ENCODE measurements around the gene TP53TG3E. TPM values are rescaled to one million over a fixed set of nuclear protein-coding genes. Genes with fewer than 3 reads are reported as not detected.
"Not testable (repeated sequence)": the region's sequence is repeated elsewhere in the genome, so short reads cannot be mapped to it uniquely, and the experiment has no call there.

The TP53TG3E gene, protein sequence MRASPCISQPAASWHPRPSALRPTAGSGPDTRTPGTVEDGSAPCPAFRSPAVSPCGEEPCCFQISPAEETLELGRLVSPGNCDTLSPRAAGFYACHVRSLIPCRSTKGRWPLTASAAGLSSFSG
- polyA plus RNA-seq (ENCODE audit: insufficient read length in 4 of 4) = not detected

DNA sequence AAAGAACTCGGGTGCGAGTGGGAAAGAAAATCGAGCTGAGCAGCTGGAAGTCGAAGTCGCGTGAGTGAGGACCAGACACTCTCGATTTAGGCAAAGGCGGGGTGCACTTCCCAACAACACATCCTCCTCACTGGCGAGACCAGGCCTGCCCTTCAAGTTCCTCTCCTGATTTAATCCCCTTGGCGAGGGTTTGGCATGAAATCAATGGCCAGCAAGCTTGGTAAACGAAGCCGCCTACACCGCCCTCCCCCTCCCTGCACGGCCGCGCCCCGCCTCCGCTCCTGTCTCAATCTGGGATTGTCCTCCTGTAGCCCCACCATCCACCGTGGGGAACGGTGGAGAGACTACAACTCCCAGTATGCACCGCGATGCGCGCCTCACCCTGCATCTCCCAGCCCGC is at the start of gene TP53TG3E:
TSS of gene TP53TG3E (plus strand) at position 301 of the 400 bp plus-strand sequence. CDS start at position 369, 68 bp downstream.
- DNase-seq (ENCODE audit: low read depth in 4 of 4, low spot score in 3 of 4) = not testable (repeated sequence)

DNA sequence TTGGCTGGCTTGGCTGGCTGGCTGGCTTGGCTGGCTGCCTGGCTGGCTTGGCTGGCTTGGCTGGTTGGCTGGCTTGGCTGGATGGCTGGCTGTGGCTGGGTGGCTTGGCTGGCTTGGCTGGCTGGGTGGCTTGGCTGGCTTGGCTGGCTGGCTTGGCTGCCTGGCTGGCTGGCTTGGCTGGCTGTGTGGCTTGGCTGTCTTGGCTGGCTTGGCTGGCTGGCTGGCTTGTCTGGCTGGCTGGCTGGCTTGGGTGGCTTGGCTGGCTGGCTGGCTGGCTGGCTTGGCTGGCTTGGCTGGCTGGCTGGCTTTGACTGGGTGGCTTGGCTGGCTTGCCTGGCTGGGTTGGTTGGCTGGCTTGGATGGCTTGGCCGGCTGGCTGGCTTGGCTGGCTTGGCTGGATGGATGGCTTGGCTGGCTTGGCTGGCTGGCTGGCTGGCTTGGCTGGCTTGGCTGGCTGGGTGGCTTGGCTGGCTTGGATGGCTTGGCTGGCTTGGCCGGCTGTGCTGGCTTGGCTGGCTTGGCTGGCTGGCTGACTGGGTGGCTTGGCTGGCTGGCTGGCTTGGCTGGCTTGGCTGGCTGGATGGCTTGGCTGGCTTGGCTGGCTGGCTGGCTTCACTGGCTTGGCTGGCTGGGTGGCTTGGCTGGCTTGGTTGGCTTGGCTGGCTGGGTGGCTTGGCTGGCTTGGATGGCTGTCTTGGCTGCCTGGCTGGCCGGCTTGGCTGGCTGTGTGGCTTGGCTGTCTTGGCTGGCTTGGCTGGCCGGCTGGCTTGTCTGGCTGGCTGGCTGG is 32.3 kb downstream of the TP53TG3E start:
- DNase-seq (ENCODE audit: low read depth in 4 of 4, low spot score in 3 of 4) = not testable (repeated sequence)

DNA sequence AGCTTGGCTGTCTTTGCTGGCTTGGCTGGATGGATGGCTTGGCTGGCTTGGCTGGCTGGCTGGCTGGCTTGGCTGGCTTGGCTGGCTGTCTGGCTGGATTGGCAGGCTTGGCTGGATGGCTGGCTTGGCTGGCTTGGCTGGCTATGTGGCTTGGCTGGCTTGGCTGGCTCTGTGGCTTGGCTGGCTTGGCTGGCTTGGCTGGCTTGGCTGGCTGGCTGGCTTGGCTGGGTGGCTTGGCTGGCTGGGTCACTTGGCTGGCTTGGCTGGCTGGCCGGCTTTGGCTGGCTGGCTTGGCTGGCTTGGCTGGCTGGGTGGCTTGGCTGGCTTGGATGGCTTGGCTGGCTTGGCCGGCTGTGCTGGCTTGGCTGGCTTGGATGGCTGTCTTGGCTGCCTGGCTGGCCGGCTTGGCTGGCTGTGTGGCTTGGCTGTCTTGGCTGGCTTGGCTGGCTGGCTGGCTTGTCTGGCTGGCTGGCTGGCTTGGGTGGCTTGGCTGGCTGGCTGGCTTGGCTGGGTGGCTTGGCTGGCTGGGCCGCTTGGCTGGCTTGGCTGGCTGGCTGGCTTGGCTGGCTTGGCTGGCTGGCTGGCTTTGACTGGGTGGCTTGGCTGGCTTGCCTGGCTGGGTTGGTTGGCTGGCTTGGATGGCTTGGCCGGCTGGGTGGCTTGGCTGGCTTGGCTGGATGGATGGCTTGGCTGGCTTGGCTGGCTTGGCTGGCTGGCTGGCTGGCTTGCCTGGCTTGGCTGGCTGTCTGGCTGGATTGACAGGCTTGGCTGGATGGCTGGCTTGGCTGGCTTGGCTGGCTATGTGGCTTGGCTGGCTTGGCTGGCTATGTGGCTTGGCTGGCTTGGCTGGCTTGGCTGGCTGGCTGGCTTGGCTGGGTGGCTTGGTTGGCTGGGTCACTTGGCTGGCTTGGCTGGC is 33.8 kb downstream of the TP53TG3E start:
- DNase-seq (ENCODE audit: low read depth in 4 of 4, low spot score in 3 of 4) = not testable (repeated sequence)

DNA sequence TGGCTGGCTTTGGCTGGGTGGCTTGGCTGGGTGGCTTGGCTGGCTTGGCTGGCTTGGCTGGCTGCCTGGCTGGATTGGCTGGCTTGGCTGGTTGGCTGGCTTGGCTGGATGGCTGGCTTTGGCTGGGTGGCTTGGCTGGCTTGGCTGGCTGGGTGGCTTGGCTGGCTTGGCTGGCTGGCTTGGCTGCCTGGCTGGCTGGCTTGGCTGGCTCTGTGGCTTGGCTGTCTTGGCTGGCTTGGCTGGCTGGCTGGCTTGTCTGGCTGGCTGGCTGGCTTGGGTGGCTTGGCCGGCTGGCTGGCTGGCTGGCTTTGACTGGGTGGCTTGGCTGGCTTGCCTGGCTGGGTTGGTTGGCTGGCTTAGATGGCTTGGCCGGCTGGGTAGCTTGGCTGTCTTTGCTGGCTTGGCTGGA is 34.4 kb downstream of the TP53TG3E start:
- not testable (repeated sequence) for DNase-seq (ENCODE audit: low read depth in 4 of 4, low spot score in 3 of 4)

DNA sequence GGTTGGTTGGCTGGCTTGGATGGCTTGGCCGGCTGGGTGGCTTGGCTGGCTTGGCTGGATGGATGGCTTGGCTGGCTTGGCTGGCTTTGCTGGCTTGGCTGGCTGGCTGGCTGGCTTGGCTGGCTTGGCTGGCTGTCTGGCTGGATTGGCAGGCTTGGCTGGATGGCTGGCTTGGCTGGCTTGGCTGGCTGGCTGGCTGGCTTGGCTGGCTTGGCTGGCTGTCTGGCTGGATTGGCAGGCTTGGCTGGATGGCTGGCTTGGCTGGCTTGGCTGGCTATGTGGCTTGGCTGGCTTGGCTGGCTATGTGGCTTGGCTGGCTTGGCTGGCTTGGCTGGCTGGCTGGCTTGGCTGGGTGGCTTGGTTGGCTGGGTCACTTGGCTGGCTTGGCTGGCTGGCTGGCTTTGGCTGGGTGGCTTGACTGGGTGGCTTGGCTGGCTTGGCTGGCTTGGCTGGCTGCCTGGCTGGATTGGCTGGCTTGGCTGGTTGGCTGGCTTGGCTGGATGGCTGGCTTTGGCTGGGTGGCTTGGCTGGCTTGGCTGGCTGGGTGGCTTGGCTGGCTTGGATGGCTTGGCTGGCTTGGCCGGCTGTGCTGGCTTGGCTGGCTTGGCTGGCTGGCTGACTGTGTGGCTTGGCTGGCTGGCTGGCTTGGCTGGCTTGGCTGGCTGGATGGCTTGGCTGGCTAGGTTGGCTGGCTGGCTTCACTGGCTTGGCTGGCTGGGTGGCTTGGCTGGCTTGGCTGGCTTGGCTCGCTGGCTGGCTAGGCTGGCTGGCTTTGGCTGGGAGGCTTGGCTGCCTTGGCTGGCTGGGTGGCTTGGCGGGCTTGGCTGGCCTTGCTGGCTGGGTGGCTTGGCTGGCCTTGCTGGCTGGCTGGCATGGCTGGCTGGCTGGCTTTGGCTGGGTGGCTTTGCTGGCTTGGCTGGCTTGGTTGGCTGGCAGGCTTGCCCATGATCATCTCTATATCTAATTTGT is 35.3 kb downstream of the TP53TG3E start:
- not testable (repeated sequence) for DNase-seq (ENCODE audit: low read depth in 4 of 4, low spot score in 3 of 4)

Other genes starting within 250 kb of the TP53TG3E start
- gene TP53TG3C, start 110.1 kb upstream of the TP53TG3E start, polyA plus RNA-seq (ENCODE audit: insufficient read length in 4 of 4) = not detected
- not detected for gene TP53TG3B, start 56.5 kb downstream of the TP53TG3E start, polyA plus RNA-seq (ENCODE audit: insufficient read length in 4 of 4)
- gene TP53TG3F, start 155.3 kb downstream of the TP53TG3E start, polyA plus RNA-seq (ENCODE audit: insufficient read length in 4 of 4) = under 1 TPM in 1 of 4 donors, not detected in 3; 0.05 TPM

Measured in right renal pelvis (tissue), 4 donors.